ENCODE data around the gene FDXACB1.

Gene FDXACB1

GRCh38 chr11:111840143-111840542 is 38.8 kb downstream of the FDXACB1 start:
- Histone ChIP-seq H3K9me3 (ENCODE audit: severe bottlenecking) (no peaks in the 10 kb centered on the region), H3K27me3 (ENCODE audit: insufficient read depth, low read depth, severe bottlenecking) (no peaks in the 10 kb centered on the region), H3K27ac (no peak overlapping the region), H3K4me3 (ENCODE audit: low read depth, low read length) (no peak overlapping the region), H3K36me3 (peaks cover 36% of the 10 kb centered on the region)
- DNase-seq, result no peak
- TF ChIP-seq CTCF (IDR thresholded peaks at IDR 0.05; ENCODE audit: low read depth, low read length), result no peak

- DNase-seq, result no peak
- no peak overlapping the region for H3K27ac ChIP-seq
- no peak overlapping the region for H3K4me3 ChIP-seq (ENCODE audit: low read depth, low read length)
- H3K27me3 ChIP-seq (ENCODE audit: insufficient read depth, low read depth, severe bottlenecking), result no peaks in the 10 kb centered on the region
- peaks cover 38% of the 10 kb centered on the region for H3K36me3 ChIP-seq
- no peak for TF ChIP-seq CTCF (IDR thresholded peaks at IDR 0.05; ENCODE audit: low read depth, low read length)
- no peaks in the 10 kb centered on the region for H3K9me3 ChIP-seq (ENCODE audit: severe bottlenecking)
Measured at GRCh38 chr11:111838054-111838453, 40.9 kb downstream of the FDXACB1 start.

- no peak for TF ChIP-seq CTCF (IDR thresholded peaks at IDR 0.05; ENCODE audit: low read depth, low read length)
- Histone ChIP-seq H3K36me3 (peaks cover 38% of the 10 kb centered on the region), H3K27ac (no peak overlapping the region), H3K4me3 (ENCODE audit: low read depth, low read length) (no peak overlapping the region), H3K27me3 (ENCODE audit: insufficient read depth, low read depth, severe bottlenecking) (no peaks in the 10 kb centered on the region), H3K9me3 (ENCODE audit: severe bottlenecking) (no peaks in the 10 kb centered on the region)
- DNase-seq, result no peak
Measured at GRCh38 chr11:111837366-111837891, 41.5 kb downstream of the FDXACB1 start.

GRCh38 chr11:111836721-111837120 is 42.2 kb downstream of the FDXACB1 start:
- no peak for DNase-seq
- peaks cover 38% of the 10 kb centered on the region for H3K36me3 ChIP-seq
- H3K27me3 ChIP-seq (ENCODE audit: insufficient read depth, low read depth, severe bottlenecking), result no peaks in the 10 kb centered on the region
- no peak for TF ChIP-seq CTCF (IDR thresholded peaks at IDR 0.05; ENCODE audit: low read depth, low read length)
- no peak overlapping the region for H3K27ac ChIP-seq
- H3K9me3 ChIP-seq (ENCODE audit: severe bottlenecking), result no peaks in the 10 kb centered on the region
- no peak overlapping the region for H3K4me3 ChIP-seq (ENCODE audit: low read depth, low read length)

- Histone ChIP-seq H3K27ac (no peak overlapping the region), H3K4me3 (ENCODE audit: low read depth, low read length) (no peak overlapping the region), H3K9me3 (ENCODE audit: severe bottlenecking) (no peaks in the 10 kb centered on the region), H3K27me3 (ENCODE audit: insufficient read depth, low read depth, severe bottlenecking) (no peaks in the 10 kb centered on the region), H3K36me3 (peaks cover 39% of the 10 kb centered on the region)
- DNase-seq, result no peak
- TF ChIP-seq CTCF (IDR thresholded peaks at IDR 0.05; ENCODE audit: low read depth, low read length), result no peak
Measured at GRCh38 chr11:111836162-111836561, 42.8 kb downstream of the FDXACB1 start.

- DNase-seq, result no peak
- Histone ChIP-seq H3K9me3 (ENCODE audit: severe bottlenecking) (no peaks in the 10 kb centered on the region), H3K4me3 (ENCODE audit: low read depth, low read length) (no peak overlapping the region), H3K36me3 (peaks cover 41% of the 10 kb centered on the region), H3K27ac (no peak overlapping the region), H3K27me3 (ENCODE audit: insufficient read depth, low read depth, severe bottlenecking) (no peaks in the 10 kb centered on the region)
- no peak for TF ChIP-seq CTCF (IDR thresholded peaks at IDR 0.05; ENCODE audit: low read depth, low read length)
Measured at GRCh38 chr11:111835665-111836064, 43.3 kb downstream of the FDXACB1 start.
